ENCODE data around the gene BCL11B. TPM values are rescaled to one million over a fixed set of nuclear protein-coding genes. Genes with fewer than 3 reads are reported as not detected.

The BCL11B gene
- total RNA-seq, 1 donor from 2014 or later = 0.20 TPM

- DNase-seq = peak; percentile 46
- peak; percentile 53 for ATAC-seq
- intact Hi-C loops (cut with micrococcal nuclease) = no loop called here
Measured at GRCh38 chr14:99133636-99134515, 138.1 kb downstream of the BCL11B start.

GRCh38 chr14:99132821-99133635, 139.0 kb downstream of the BCL11B start:
- ATAC-seq (no peak), DNase-seq (no peak)
- intact Hi-C loops (cut with micrococcal nuclease) = no loop called here

GRCh38 chr14:99131632-99132271, 140.2 kb downstream of the BCL11B start:
- intact Hi-C loops (cut with micrococcal nuclease) = no loop called here
- DNase-seq = no peak
- ATAC-seq = no peak

GRCh38 chr14:99129998-99130397, 142.0 kb downstream of the BCL11B start:
- ATAC-seq (no peak), DNase-seq (no peak)
- intact Hi-C loops (cut with micrococcal nuclease) = no loop called here

GRCh38 chr14:99129211-99129696, 142.7 kb downstream of the BCL11B start:
- DNase-seq = no peak
- intact Hi-C loops (cut with micrococcal nuclease) = no loop called here
- ATAC-seq = no peak

- DNase-seq = no peak
- no peak for ATAC-seq
- intact Hi-C loops (cut with micrococcal nuclease) = no loop called here
Measured at GRCh38 chr14:99128185-99128584, 143.8 kb downstream of the BCL11B start.

DNA sequence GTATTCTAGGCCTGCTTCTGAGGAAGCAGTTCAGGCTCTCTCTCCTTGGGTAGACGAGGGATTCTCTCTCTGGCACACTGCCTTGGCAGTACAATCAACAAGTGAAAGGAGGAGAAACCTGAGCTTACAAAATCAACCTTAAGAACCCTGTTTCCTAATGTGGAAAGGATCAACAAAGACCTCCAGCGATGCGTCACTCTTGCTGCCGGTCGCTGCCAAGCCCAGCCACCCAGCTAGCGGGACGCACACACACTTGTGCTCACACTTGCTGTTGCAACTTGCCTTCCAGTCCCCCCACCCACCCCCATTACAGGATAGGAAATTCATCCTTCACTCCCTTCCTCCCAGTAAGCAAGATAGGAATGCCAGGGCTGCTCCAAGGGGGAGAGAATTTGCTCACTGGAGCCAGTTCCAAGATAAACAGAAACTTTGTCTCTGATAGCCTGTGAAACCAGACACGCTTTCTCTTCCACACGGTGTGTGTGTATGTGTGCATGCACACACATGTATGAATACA, 144.3 kb downstream of the BCL11B start:
- DNase-seq (no peak), ATAC-seq (no peak)
- intact Hi-C loops (cut with micrococcal nuclease) = no loop called here

GRCh38 chr14:99125616-99126431, 146.2 kb downstream of the BCL11B start:
- no peak for ATAC-seq
- DNase-seq = no peak
- intact Hi-C loops (cut with micrococcal nuclease) = no loop called here

DNA sequence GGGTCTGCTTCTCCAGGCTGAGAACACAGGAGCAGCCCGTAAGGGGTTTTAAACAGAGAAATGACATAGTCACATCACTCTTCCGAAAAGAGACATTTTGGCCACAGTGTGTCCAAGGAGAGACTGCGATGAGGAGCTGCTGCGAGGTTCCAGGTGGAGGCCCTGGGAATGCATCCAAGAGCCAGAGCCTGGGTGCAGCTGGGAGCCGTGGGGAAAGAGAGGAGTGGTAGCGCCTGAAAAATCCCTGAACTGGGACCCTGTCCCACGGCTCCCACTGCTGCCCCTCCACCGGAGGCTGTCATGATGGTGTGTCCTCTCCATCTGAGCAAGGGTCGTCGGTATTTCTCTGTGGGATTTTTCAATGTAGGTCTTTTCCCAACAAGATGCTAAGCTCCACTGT, 146.9 kb downstream of the BCL11B start:
- DNase-seq = no peak
- no peak for ATAC-seq
- intact Hi-C loops (cut with micrococcal nuclease) = no loop called here

DNA sequence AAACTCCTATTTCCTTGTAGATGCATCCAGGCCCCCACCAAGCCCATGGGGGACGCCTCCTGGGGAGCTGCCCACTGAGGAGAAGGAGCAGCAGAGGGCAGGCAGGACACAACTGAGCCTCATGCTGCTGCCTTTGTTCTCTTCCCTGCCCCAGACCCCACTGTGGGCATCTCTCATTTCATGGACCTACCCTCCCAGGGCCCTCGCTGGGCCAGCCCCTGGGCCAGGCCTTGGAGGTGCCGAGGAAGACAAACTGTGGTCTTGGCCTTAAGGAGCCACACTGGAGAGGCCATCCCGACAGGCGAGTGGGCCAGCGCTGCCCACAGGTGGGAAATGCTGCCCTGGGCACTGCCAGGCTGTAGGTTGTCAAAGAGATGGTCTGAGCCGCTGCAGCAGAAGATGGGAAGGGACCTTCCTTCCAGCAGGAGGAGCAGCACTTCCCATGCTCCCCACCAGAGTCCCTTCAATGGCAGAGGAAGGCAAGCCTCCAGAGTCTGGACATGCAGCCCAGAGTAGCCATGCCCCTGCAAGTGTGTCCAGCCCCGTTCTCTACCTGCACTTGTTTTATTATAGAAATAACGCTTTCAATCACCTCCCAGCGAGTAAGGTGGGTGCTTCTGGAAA, 147.4 kb downstream of the BCL11B start:
- intact Hi-C loops (cut with micrococcal nuclease) = no loop called here
- ATAC-seq (no peak), DNase-seq (no peak)

- ATAC-seq = no peak
- DNase-seq = no peak
- intact Hi-C loops (cut with micrococcal nuclease) = no loop called here
Measured at GRCh38 chr14:99123208-99123870, 148.7 kb downstream of the BCL11B start.

DNA sequence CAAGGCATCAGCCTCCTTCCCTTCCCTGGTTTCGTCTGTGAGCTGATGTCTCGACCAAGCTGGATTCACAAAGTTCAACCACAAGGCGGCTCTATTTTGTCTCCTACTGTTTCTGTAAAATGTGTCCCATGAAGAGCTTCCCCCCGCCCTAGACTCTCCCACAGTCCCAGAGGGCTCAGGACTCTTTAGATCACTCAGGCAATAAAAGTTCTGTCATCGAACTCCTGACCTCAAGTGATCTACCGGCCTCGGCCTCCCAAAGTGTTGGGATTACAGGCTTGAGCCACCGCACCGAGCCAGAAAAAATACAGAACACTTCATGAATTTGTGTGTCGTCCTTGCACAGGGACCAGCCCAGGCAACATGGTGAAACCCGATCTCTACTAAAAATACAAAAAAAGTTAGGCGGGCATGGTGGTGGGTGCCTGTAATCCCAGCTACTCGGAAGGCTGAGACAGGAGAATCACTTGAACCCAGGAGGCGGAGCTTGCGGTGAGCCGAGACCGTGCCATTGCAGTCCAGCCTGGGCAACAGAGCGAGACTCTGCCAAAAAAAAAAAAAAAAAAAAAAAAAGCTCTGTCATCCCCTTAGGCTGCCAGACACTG, 149.4 kb downstream of the BCL11B start:
- no peak for DNase-seq
- intact Hi-C loops (cut with micrococcal nuclease) = no loop called here
- ATAC-seq = no peak

- intact Hi-C loops (cut with micrococcal nuclease) = no loop called here
- ATAC-seq (no peak), DNase-seq (no peak)
Measured at GRCh38 chr14:99121319-99121875, 150.6 kb downstream of the BCL11B start.

DNA sequence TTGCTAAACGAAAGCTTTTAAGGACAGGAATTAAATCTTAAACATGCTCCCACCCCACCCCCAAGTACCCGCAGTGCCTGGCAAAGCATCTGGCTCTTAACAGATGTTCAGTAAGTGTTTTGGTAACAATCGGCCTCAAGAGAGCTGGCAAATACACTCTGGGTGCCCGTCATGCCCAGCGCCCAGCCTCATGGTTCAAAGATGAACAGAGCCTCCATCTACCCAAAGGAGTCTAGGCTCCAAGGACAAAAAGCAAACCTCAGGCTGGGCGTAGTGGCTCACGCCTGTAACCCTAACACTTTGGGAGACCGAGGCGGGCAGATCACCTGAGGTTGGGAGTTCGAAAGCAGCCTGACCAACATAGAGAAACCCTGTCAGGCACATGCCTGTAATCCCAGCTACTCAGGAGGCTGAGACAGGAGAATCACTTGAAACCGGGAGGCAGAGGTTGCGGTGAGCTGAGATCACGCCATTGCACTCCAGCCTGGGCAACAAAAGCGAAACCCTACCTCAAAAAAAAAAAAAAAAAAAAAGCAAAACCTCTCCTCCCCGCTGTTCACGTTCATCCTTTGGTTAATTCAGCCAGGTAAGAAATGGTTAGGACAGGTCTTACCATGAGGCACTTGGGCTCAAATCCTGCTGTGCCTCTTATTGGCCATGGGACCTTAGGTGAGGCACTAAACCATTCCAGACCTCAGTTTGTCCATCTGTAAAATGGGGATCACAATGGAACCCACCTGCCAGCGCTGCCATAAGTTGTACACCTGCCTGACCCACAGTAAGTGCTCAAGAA, 151.3 kb downstream of the BCL11B start:
- no peak for ATAC-seq
- intact Hi-C loops (cut with micrococcal nuclease) = no loop called here
- no peak for DNase-seq

GRCh38 chr14:99119554-99120525, 152.2 kb downstream of the BCL11B start:
- intact Hi-C loops (cut with micrococcal nuclease) = no loop called here
- ATAC-seq (no peak), DNase-seq (no peak)

Data from left ventricle myocardium superior (tissue), 1 donor.